ENCODE measurements around the gene ZNF536.

DNA sequence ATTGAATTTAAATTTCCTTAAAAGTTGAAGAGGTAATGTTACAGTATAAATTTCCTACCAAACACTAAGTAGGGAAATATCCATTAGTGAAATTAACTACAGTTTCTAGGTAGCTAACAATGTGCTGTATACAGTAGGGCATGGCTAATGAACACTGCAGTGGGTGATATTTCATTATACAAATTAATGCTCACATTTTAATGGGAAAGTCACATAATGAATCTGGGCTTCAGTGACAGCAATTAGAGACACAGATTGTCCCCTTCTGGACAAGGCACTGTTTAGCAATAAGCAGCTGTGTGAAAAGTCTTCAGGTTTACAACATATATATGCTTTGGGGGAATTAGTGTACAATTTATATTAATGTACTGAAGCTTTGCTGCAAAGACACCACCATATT, 169.4 kb downstream of the ZNF536 start:
- TF ChIP-seq, protein P1, sequence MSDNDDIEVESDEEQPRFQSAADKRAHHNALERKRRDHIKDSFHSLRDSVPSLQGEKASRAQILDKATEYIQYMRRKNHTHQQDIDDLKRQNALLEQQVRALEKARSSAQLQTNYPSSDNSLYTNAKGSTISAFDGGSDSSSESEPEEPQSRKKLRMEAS (IDR thresholded peaks at IDR 0.05; ENCODE audit: low read depth), result no peak
- TF ChIP-seq, protein P2, sequence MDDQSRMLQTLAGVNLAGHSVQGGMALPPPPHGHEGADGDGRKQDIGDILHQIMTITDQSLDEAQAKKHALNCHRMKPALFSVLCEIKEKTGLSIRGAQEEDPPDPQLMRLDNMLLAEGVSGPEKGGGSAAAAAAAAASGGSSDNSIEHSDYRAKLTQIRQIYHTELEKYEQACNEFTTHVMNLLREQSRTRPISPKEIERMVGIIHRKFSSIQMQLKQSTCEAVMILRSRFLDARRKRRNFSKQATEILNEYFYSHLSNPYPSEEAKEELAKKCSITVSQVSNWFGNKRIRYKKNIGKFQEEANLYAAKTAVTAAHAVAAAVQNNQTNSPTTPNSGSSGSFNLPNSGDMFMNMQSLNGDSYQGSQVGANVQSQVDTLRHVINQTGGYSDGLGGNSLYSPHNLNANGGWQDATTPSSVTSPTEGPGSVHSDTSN (IDR thresholded peaks at IDR 0.05), result no peak
- TF ChIP-seq EZH2phosphoT487 (IDR thresholded peaks at IDR 0.05; ENCODE audit: borderline replicate concordance, low read depth) (no peak), RCOR1 (IDR thresholded peaks at IDR 0.05; ENCODE audit: low read length) (no peak), EP300 (IDR thresholded peaks at IDR 0.05; ENCODE audit: borderline replicate concordance in 1 of 2, low read depth in 1 of 2, low read length in 1 of 2) (no peak), FOXM1 (IDR thresholded peaks at IDR 0.05; ENCODE audit: low read depth) (no peak), MEF2A (IDR thresholded peaks at IDR 0.05; ENCODE audit: borderline replicate concordance, low read depth) (no peak), MXI1 (IDR thresholded peaks at IDR 0.05; ENCODE audit: low read depth, low read length) (no peak), RAD21 (IDR thresholded peaks at IDR 0.05; ENCODE audit: low read length) (no peak), POLR2AphosphoS5 (IDR thresholded peaks at IDR 0.05; ENCODE audit: low read depth, low read length) (no peak), JUND (IDR thresholded peaks at IDR 0.05) (no peak)
- TF ChIP-seq, protein P3, sequence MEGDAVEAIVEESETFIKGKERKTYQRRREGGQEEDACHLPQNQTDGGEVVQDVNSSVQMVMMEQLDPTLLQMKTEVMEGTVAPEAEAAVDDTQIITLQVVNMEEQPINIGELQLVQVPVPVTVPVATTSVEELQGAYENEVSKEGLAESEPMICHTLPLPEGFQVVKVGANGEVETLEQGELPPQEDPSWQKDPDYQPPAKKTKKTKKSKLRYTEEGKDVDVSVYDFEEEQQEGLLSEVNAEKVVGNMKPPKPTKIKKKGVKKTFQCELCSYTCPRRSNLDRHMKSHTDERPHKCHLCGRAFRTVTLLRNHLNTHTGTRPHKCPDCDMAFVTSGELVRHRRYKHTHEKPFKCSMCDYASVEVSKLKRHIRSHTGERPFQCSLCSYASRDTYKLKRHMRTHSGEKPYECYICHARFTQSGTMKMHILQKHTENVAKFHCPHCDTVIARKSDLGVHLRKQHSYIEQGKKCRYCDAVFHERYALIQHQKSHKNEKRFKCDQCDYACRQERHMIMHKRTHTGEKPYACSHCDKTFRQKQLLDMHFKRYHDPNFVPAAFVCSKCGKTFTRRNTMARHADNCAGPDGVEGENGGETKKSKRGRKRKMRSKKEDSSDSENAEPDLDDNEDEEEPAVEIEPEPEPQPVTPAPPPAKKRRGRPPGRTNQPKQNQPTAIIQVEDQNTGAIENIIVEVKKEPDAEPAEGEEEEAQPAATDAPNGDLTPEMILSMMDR (IDR thresholded peaks at IDR 0.05), result no peak
- TF ChIP-seq, protein P4, sequence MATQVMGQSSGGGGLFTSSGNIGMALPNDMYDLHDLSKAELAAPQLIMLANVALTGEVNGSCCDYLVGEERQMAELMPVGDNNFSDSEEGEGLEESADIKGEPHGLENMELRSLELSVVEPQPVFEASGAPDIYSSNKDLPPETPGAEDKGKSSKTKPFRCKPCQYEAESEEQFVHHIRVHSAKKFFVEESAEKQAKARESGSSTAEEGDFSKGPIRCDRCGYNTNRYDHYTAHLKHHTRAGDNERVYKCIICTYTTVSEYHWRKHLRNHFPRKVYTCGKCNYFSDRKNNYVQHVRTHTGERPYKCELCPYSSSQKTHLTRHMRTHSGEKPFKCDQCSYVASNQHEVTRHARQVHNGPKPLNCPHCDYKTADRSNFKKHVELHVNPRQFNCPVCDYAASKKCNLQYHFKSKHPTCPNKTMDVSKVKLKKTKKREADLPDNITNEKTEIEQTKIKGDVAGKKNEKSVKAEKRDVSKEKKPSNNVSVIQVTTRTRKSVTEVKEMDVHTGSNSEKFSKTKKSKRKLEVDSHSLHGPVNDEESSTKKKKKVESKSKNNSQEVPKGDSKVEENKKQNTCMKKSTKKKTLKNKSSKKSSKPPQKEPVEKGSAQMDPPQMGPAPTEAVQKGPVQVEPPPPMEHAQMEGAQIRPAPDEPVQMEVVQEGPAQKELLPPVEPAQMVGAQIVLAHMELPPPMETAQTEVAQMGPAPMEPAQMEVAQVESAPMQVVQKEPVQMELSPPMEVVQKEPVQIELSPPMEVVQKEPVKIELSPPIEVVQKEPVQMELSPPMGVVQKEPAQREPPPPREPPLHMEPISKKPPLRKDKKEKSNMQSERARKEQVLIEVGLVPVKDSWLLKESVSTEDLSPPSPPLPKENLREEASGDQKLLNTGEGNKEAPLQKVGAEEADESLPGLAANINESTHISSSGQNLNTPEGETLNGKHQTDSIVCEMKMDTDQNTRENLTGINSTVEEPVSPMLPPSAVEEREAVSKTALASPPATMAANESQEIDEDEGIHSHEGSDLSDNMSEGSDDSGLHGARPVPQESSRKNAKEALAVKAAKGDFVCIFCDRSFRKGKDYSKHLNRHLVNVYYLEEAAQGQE (IDR thresholded peaks at IDR 0.05; ENCODE audit: low read depth, low read length), result no peak
- TF ChIP-seq, protein P5, sequence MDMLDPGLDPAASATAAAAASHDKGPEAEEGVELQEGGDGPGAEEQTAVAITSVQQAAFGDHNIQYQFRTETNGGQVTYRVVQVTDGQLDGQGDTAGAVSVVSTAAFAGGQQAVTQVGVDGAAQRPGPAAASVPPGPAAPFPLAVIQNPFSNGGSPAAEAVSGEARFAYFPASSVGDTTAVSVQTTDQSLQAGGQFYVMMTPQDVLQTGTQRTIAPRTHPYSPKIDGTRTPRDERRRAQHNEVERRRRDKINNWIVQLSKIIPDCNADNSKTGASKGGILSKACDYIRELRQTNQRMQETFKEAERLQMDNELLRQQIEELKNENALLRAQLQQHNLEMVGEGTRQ (IDR thresholded peaks at IDR 0.05; ENCODE audit: borderline replicate concordance, low read depth, low read length), result no peak
